Lower leg skin (tissue), 3 donors: ENCODE measurements around the gene KIDINS220.

Experiments used
- CTCF ChIP-seq, 3 donors: fragments of 450-650 bp; IDR thresholded peaks; one replicate each; pipeline ENCODE4 v1.5.1; 2016; ENCODE audit warnings: antibody characterized with exemption in 3 of 3, mild to moderate bottlenecking in 3 of 3, moderate library complexity in 2 of 3
- POLR2A ChIP-seq, 2 donors: fragments of 450-650 bp; IDR thresholded peaks; one replicate each; pipeline ENCODE4 v1.6.1; 2016 to 2017; ENCODE audit warnings: antibody characterized with exemption in 2 of 2, mild to moderate bottlenecking in 1 of 2, moderate library complexity in 1 of 2

GRCh38 chr2:8750221-8750620 is 87.2 kb downstream of the KIDINS220 start:
- TF ChIP-seq POLR2A (IDR thresholded peaks at IDR 0.05) (no peak), CTCF (IDR thresholded peaks at IDR 0.05) (no peak)
